Measurements from ENCODE around the gene KIAA0930.

Gene KIAA0930

GRCh38 chr22:45226503-45227186, 14.0 kb downstream of the KIAA0930 start:
- TF ChIP-seq CTCF (IDR thresholded peaks at IDR 0.05; ENCODE audit: insufficient read depth, missing control alignments): no peak
- FAIRE-seq (no peak), DNase-seq (ENCODE audit: insufficient read length, low spot score) (no peak)

GRCh38 chr22:45225732-45226502, 14.8 kb downstream of the KIAA0930 start:
- no peak for TF ChIP-seq CTCF (IDR thresholded peaks at IDR 0.05; ENCODE audit: insufficient read depth, missing control alignments)

GRCh38 chr22:45224988-45225731, 15.5 kb downstream of the KIAA0930 start:
- no peak for FAIRE-seq
- DNase-seq (ENCODE audit: insufficient read length, low spot score): no peak
- no peak for TF ChIP-seq CTCF (IDR thresholded peaks at IDR 0.05; ENCODE audit: insufficient read depth, missing control alignments)

More at GRCh38 chr22:45225732-45226502, 14.8 kb downstream of the KIAA0930 start:
- no peak for FAIRE-seq
- DNase-seq (ENCODE audit: insufficient read length, low spot score): no peak

GRCh38 chr22:45224331-45224730, 16.4 kb downstream of the KIAA0930 start:
- no peak for TF ChIP-seq CTCF (IDR thresholded peaks at IDR 0.05; ENCODE audit: insufficient read depth, missing control alignments)
- DNase-seq (ENCODE audit: insufficient read length, low spot score): no peak
- no peak for FAIRE-seq

- DNase-seq (ENCODE audit: insufficient read length, low spot score) (no peak), FAIRE-seq (no peak)
- TF ChIP-seq CTCF (IDR thresholded peaks at IDR 0.05; ENCODE audit: insufficient read depth, missing control alignments): no peak
These were observed 17.2 kb downstream of the KIAA0930 start for GRCh38 chr22:45223304-45224117.

- DNase-seq (ENCODE audit: insufficient read length, low spot score): no peak
- FAIRE-seq: no peak
- no peak for TF ChIP-seq CTCF (IDR thresholded peaks at IDR 0.05; ENCODE audit: insufficient read depth, missing control alignments)
These were observed 19.5 kb downstream of the KIAA0930 start for GRCh38 chr22:45221201-45221600.
